H7 (cell line): Measurements from ENCODE around the gene SLC4A3. TPM values are rescaled to one million over a fixed set of nuclear protein-coding genes. Genes with fewer than 3 reads are reported as not detected.

Experiments
- DNase-seq: peaks from one replicate; pipeline ENCODE4 v3.0.0; 2012
- H3K27me3 ChIP-seq: 2 replicates; pipeline ENCODE4 v1.6.0; 2011; ENCODE audit warnings: mild to moderate bottlenecking, low read length; ENCODE audit not compliant: control insufficient read depth, insufficient read depth
- H3K36me3 ChIP-seq: replicated peaks from 2 replicates; pipeline ENCODE4 v1.5.1; 2011; ENCODE audit warnings: low read length; ENCODE audit not compliant: control insufficient read depth, insufficient read depth
- H3K4me3 ChIP-seq: 2 replicates; pipeline ENCODE4 v1.5.1; 2011; ENCODE audit warnings: low read depth, mild to moderate bottlenecking, control low read depth, low read length, moderate library complexity; ENCODE audit not compliant: insufficient read depth
- total RNA-seq: library from RNA; depleted of rRNA; stranded (reverse); fragments of >200 nt; shearing (Covaris generic); gene quantifications from 2 replicates; pipeline ENCODE4 v1.2.3, GENCODE V29; 2014

The SLC4A3 gene
- total RNA-seq, 1 experiment from 2014 or later, result 8.2 TPM

GRCh38 chr2:219608399-219608964 lies 18.9 kb upstream of the SLC4A3 start:
- peaks cover 5% of the 10 kb centered on the region for H3K36me3 ChIP-seq
- peak; percentile 60 for DNase-seq
- H3K4me3 ChIP-seq, result no peak overlapping the region
- no peaks in the 10 kb centered on the region for H3K27me3 ChIP-seq

GRCh38 chr2:219609149-219609750 lies 18.2 kb upstream of the SLC4A3 start:
- peaks cover 5% of the 10 kb centered on the region for H3K36me3 ChIP-seq
- DNase-seq, result no peak

GRCh38 chr2:219611306-219611705 lies 16.1 kb upstream of the SLC4A3 start:
- DNase-seq, result no peak
- peaks cover 6% of the 10 kb centered on the region for H3K36me3 ChIP-seq
- H3K27me3 ChIP-seq, result no peaks in the 10 kb centered on the region
- H3K4me3 ChIP-seq, result no peak overlapping the region

More at GRCh38 chr2:219609149-219609750, 18.2 kb upstream of the SLC4A3 start:
- Histone ChIP-seq H3K4me3 (no peak overlapping the region), H3K27me3 (no peaks in the 10 kb centered on the region)

GRCh38 chr2:219611866-219612576 lies 15.4 kb upstream of the SLC4A3 start:
- DNase-seq, result no peak
- Histone ChIP-seq H3K4me3 (no peak overlapping the region), H3K36me3 (peaks cover 4% of the 10 kb centered on the region), H3K27me3 (no peaks in the 10 kb centered on the region)

GRCh38 chr2:219612577-219613286 lies 14.7 kb upstream of the SLC4A3 start:
- Histone ChIP-seq H3K4me3 (no peak overlapping the region), H3K36me3 (peaks cover 4% of the 10 kb centered on the region), H3K27me3 (no peaks in the 10 kb centered on the region)
- peak; percentile 52 for DNase-seq

- DNase-seq, result no peak
- Histone ChIP-seq H3K36me3 (peaks cover 4% of the 10 kb centered on the region), H3K27me3 (no peaks in the 10 kb centered on the region), H3K4me3 (no peak overlapping the region)
Measured at GRCh38 chr2:219613461-219614070, 13.9 kb upstream of the SLC4A3 start.

- Histone ChIP-seq H3K27me3 (no peaks in the 10 kb centered on the region), H3K36me3 (peaks cover 4% of the 10 kb centered on the region), H3K4me3 (no peak overlapping the region)
- DNase-seq, result no peak
Measured at GRCh38 chr2:219614076-219614860, 13.2 kb upstream of the SLC4A3 start.

- Histone ChIP-seq H3K27me3 (no peaks in the 10 kb centered on the region), H3K36me3 (peaks cover 4% of the 10 kb centered on the region), H3K4me3 (no peak overlapping the region)
- no peak for DNase-seq
Measured at GRCh38 chr2:219615036-219615435, 12.4 kb upstream of the SLC4A3 start.

GRCh38 chr2:219615894-219616293 lies 11.5 kb upstream of the SLC4A3 start:
- Histone ChIP-seq H3K4me3 (no peak overlapping the region), H3K36me3 (peaks cover 4% of the 10 kb centered on the region), H3K27me3 (no peaks in the 10 kb centered on the region)
- DNase-seq, result no peak

- Histone ChIP-seq H3K4me3 (no peak overlapping the region), H3K36me3 (peaks cover 4% of the 10 kb centered on the region), H3K27me3 (no peaks in the 10 kb centered on the region)
- DNase-seq, result no peak
Measured at GRCh38 chr2:219616550-219616949, 10.9 kb upstream of the SLC4A3 start.

- Histone ChIP-seq H3K27me3 (no peaks in the 10 kb centered on the region), H3K4me3 (no peak overlapping the region), H3K36me3 (peaks cover 2% of the 10 kb centered on the region; the same call in 1 of the 2 replicates)
- no peak for DNase-seq
Measured at GRCh38 chr2:219618733-219619122, 8.7 kb upstream of the SLC4A3 start.

- Histone ChIP-seq H3K36me3 (peaks cover 2% of the 10 kb centered on the region; the same call in 1 of the 2 replicates), H3K27me3 (no peaks in the 10 kb centered on the region), H3K4me3 (no peak overlapping the region)
- DNase-seq, result peak; percentile 82
Measured at GRCh38 chr2:219619235-219619634, 8.2 kb upstream of the SLC4A3 start.

GRCh38 chr2:219620546-219620945 lies 6.9 kb upstream of the SLC4A3 start:
- no peak for DNase-seq
- no peaks in the 10 kb centered on the region for H3K27me3 ChIP-seq
- H3K4me3 ChIP-seq, result no peak overlapping the region
- H3K36me3 ChIP-seq, result no peaks in the 10 kb centered on the region; the same call in 1 of the 2 replicates

- Histone ChIP-seq H3K4me3 (no peak overlapping the region), H3K36me3 (no peaks in the 10 kb centered on the region), H3K27me3 (no peaks in the 10 kb centered on the region; the same call in 1 of the 2 replicates)
- no peak for DNase-seq
Measured at GRCh38 chr2:219621935-219622334, 5.5 kb upstream of the SLC4A3 start.
